Measurements from ENCODE around the gene PRKCB.

- TF ChIP-seq CTCF (IDR thresholded peaks at IDR 0.05) (no peak), POLR2A (IDR thresholded peaks at IDR 0.05) (no peak)
Measured at GRCh38 chr16:23952128-23952970, 116.6 kb downstream of the PRKCB start.
